ENCODE results near the gene C1QA. TPM values are rescaled to one million over a fixed set of nuclear protein-coding genes. Genes with fewer than 3 reads are reported as not detected.

Gene C1QA
- total and polyA plus RNA-seq, 2 of the 13 experiments (the other 11 are each of a cell fraction or from before 2014, with no cell fraction given): not detected

DNA sequence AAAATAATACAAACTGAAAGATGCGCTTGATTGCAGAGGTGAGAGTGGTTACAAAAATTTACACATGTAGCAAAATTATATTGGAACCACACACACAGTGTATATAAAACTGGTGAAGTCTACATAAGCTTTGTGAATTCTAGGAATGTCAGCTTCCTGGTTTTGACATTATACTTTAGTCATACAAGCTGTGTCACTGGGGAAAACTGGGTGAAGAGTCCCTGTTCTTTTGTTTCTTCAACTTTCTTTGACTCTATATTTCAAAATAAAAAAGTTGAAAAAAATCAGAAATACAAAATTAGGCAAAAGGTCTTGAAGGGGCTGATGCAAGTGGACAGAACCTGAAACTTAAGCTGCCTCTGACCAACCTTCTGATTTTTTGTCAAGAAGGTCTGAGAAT, 10.0 kb downstream of the C1QA start (continued):
- TF ChIP-seq, protein P1, sequence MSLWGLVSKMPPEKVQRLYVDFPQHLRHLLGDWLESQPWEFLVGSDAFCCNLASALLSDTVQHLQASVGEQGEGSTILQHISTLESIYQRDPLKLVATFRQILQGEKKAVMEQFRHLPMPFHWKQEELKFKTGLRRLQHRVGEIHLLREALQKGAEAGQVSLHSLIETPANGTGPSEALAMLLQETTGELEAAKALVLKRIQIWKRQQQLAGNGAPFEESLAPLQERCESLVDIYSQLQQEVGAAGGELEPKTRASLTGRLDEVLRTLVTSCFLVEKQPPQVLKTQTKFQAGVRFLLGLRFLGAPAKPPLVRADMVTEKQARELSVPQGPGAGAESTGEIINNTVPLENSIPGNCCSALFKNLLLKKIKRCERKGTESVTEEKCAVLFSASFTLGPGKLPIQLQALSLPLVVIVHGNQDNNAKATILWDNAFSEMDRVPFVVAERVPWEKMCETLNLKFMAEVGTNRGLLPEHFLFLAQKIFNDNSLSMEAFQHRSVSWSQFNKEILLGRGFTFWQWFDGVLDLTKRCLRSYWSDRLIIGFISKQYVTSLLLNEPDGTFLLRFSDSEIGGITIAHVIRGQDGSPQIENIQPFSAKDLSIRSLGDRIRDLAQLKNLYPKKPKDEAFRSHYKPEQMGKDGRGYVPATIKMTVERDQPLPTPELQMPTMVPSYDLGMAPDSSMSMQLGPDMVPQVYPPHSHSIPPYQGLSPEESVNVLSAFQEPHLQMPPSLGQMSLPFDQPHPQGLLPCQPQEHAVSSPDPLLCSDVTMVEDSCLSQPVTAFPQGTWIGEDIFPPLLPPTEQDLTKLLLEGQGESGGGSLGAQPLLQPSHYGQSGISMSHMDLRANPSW (CRISPR knock-in tag; IDR thresholded peaks at IDR 0.05; ENCODE audit: borderline replicate concordance): no peak
- TF ChIP-seq NFKBIZ (CRISPR knock-in tag; IDR thresholded peaks at IDR 0.05) (no peak), TCF7 (IDR thresholded peaks at IDR 0.05; ENCODE audit: low read depth) (no peak)
- TF ChIP-seq, protein P2, sequence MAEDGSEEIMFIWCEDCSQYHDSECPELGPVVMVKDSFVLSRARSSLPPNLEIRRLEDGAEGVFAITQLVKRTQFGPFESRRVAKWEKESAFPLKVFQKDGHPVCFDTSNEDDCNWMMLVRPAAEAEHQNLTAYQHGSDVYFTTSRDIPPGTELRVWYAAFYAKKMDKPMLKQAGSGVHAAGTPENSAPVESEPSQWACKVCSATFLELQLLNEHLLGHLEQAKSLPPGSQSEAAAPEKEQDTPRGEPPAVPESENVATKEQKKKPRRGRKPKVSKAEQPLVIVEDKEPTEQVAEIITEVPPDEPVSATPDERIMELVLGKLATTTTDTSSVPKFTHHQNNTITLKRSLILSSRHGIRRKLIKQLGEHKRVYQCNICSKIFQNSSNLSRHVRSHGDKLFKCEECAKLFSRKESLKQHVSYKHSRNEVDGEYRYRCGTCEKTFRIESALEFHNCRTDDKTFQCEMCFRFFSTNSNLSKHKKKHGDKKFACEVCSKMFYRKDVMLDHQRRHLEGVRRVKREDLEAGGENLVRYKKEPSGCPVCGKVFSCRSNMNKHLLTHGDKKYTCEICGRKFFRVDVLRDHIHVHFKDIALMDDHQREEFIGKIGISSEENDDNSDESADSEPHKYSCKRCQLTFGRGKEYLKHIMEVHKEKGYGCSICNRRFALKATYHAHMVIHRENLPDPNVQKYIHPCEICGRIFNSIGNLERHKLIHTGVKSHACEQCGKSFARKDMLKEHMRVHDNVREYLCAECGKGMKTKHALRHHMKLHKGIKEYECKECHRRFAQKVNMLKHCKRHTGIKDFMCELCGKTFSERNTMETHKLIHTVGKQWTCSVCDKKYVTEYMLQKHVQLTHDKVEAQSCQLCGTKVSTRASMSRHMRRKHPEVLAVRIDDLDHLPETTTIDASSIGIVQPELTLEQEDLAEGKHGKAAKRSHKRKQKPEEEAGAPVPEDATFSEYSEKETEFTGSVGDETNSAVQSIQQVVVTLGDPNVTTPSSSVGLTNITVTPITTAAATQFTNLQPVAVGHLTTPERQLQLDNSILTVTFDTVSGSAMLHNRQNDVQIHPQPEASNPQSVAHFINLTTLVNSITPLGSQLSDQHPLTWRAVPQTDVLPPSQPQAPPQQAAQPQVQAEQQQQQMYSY (CRISPR knock-in tag; IDR thresholded peaks at IDR 0.05): no peak
- TF ChIP-seq, protein P3, sequence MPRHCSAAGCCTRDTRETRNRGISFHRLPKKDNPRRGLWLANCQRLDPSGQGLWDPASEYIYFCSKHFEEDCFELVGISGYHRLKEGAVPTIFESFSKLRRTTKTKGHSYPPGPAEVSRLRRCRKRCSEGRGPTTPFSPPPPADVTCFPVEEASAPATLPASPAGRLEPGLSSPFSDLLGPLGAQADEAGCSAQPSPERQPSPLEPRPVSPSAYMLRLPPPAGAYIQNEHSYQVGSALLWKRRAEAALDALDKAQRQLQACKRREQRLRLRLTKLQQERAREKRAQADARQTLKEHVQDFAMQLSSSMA (CRISPR knock-in tag; IDR thresholded peaks at IDR 0.05): no peak

All from HepG2 (cell line).